K562 (cell line): ENCODE measurements around the gene GRB10. TPM values are rescaled to one million over a fixed set of nuclear protein-coding genes. Genes with fewer than 3 reads are reported as not detected.

Experiments
- BCL6 ChIP-seq: fragments of 250-450 bp; sonication (Bioruptor Pico); IDR thresholded peaks from 2 replicates; pipeline ENCODE4 v1.4.0; 2020
- CREBBP ChIP-seq: IDR thresholded peaks from one replicate; pipeline ENCODE4 v1.6.1; 2012; ENCODE audit warnings: low read depth, mild to moderate bottlenecking, control low read depth, inconsistent platforms, low read length
- ETV1 ChIP-seq: fragments of 450-650 bp; conservative IDR thresholded peaks from 2 replicates; pipeline ENCODE4 v1.6.1; 2016; ENCODE audit warnings: missing genetic modification characterization, control low read depth, low read depth, missing compliant biosample characterization
- HMG20B ChIP-seq: fragments of 250-450 bp; sonication (Bioruptor Pico); IDR thresholded peaks from 2 replicates; pipeline ENCODE4 v1.5.0; 2021; ENCODE audit warnings: mild to moderate bottlenecking
- MEF2D ChIP-seq: conservative IDR thresholded peaks from 2 replicates; pipeline ENCODE4 v1.6.1; 2016; ENCODE audit warnings: low read depth, missing genetic modification characterization, missing compliant biosample characterization
- MEIS2 ChIP-seq: fragments of 450-650 bp; IDR thresholded peaks from 2 replicates; pipeline ENCODE4 v1.6.1; 2014; ENCODE audit warnings: mild to moderate bottlenecking; ENCODE audit not compliant: partially characterized antibody
- SMAD3 ChIP-seq: fragments of 450-650 bp; formaldehyde crosslinking; conservative IDR thresholded peaks from 2 replicates; pipeline ENCODE4 v1.4.0; 2020; ENCODE audit warnings: mild to moderate bottlenecking
- SNIP1 ChIP-seq: fragments of 450-650 bp; IDR thresholded peaks from 2 replicates; pipeline ENCODE4 v1.7.1; 2017; ENCODE audit warnings: low read depth, mild to moderate bottlenecking
- SNRNP70 ChIP-seq: fragments of 200-400 bp; formaldehyde crosslinking; optimal IDR thresholded peaks from 2 replicates; pipeline ENCODE3; 2017; ENCODE audit warnings: low read depth, low read length
- TAF7 ChIP-seq: fragments of 450-650 bp; IDR thresholded peaks from 2 replicates; pipeline ENCODE4 v1.6.1; 2016; ENCODE audit warnings: missing genetic modification characterization, missing compliant biosample characterization
- ZKSCAN3 ChIP-seq: fragments of 250-450 bp; sonication (Bioruptor Pico); IDR thresholded peaks from 2 replicates; pipeline ENCODE4 v1.4.0; 2020
- ZNF263 ChIP-seq: sonication (generic); formaldehyde crosslinking; IDR thresholded peaks from 2 replicates; pipeline ENCODE4 v1.8.0; 2022; ENCODE audit warnings: mild to moderate bottlenecking, missing genetic modification reagents, borderline replicate concordance
- ZNF354B ChIP-seq: fragments of 250-450 bp; sonication (Bioruptor Pico); IDR thresholded peaks from 2 replicates; pipeline ENCODE4 v1.4.0; 2020
- ZNF384 ChIP-seq: IDR thresholded peaks from 2 replicates; pipeline ENCODE4 v1.6.1; 2012; ENCODE audit warnings: low read depth, low read length, improper control_type of control experiment
- ZNF668 ChIP-seq: fragments of 250-450 bp; sonication (Bioruptor Pico); IDR thresholded peaks from 2 replicates; pipeline ENCODE4 v1.8.0; 2022; ENCODE audit warnings: mild to moderate bottlenecking, inconsistent platforms
- polyA plus RNA-seq, 8 experiments: library from polyadenylated mRNA; depleted of rRNA in 4 of 8; stranded (reverse) in 5 of 8; unstranded in 3 of 8; fragments of >200 nt; fragmentation: Nextera tagmentation in 2 of 8; fragmentation: Illumina TruSeq in 1 of 8; extraction: Ambion mirVana in 2 of 8; extraction: Trizol in 1 of 8; gene quantifications; 2 replicates each; pipeline versions ENCODE4 v1.2.1 to v1.2.3, GENCODE V29; 2011 to 2014; ENCODE audit warnings: inconsistent platforms in 1 of 8, missing spikeins in 1 of 8
- total RNA-seq, 7 experiments: library from RNA; depleted of rRNA in 6 of 7; stranded (reverse); fragments of >200 nt in 6 of 7; fragmentation: Illumina TruSeq in 2 of 7; extraction: Trizol in 2 of 7; gene quantifications; 2 replicates each; pipeline versions ENCODE4 v1.2.1 to v1.2.3, GENCODE V29; 2011 to 2021; ENCODE audit warnings: low replicate concordance in 1 of 7
- TF ChIP-seq, protein P1 (sequence below), 2 experiments: fragments of 450-650 bp in 1 of 2; sonication (generic) in 1 of 2; formaldehyde crosslinking in 1 of 2; IDR thresholded peaks in 1 of 2; conservative IDR thresholded peaks in 1 of 2; 2 replicates each; pipeline versions ENCODE4 v1.6.1 to v1.8.1; 2016 to 2023; ENCODE audit warnings: mild to moderate bottlenecking in 2 of 2, moderate library complexity in 2 of 2, inconsistent platforms in 1 of 2, missing genetic modification reagents in 1 of 2
- TF ChIP-seq, protein P2 (sequence below): fragments of 450-650 bp; formaldehyde crosslinking; IDR thresholded peaks from 2 replicates; pipeline ENCODE4 v1.4.0; 2020; ENCODE audit warnings: mild to moderate bottlenecking, mixed read lengths
- TF ChIP-seq, protein P3 (sequence below): sonication (generic); formaldehyde crosslinking; IDR thresholded peaks from 2 replicates; pipeline ENCODE4 v1.8.0; 2023; ENCODE audit warnings: missing genetic modification reagents, mild to moderate bottlenecking, borderline replicate concordance
- TF ChIP-seq, protein P4 (sequence below): sonication (generic); formaldehyde crosslinking; IDR thresholded peaks from 2 replicates; pipeline ENCODE4 v1.8.0; 2023; ENCODE audit warnings: mild to moderate bottlenecking, missing genetic modification reagents

GRB10 gene
- total and polyA plus RNA-seq, 9 of the 15 experiments (the other 6 are each of a cell fraction or from before 2014, with no cell fraction given) = 8.9 to 88.5 (median 40.7) TPM

DNA sequence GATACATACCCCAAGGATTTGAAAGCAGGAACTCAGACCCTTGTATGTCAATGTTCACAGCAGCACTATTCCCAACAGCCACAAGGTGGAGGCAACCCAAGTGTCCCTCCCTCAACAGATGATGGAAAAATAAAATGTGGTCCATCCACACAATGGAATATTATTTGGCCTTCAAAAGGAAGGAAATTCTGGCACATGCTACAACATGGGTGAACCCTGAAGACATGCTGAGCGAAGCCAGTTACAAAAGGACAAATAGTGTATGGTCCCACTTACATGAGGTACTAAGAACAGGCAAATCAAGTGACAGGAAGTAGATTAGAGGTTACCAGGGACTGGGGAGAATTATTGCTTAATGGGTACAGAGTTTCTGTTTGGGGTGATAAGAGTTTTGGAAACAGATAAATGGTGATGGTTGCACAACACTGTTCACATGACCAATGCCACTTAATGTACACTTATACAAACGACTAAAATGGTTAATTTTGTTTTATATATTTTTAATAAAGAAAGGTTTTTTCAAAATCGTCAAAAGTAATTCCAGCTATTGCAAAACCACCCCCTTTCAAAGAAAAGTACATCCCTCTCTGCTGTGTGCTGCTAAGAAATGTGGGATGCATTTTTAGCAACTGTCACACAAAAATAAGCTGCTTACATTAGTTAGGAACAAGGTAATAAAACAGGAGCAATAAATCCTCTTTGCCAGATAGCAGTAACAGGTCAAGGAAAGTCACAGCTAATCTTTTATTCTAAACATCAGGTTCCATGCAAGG, 85.7 kb downstream of the GRB10 start (continued):
- TF ChIP-seq, protein P1, sequence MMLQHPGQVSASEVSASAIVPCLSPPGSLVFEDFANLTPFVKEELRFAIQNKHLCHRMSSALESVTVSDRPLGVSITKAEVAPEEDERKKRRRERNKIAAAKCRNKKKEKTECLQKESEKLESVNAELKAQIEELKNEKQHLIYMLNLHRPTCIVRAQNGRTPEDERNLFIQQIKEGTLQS (IDR thresholded peaks at IDR 0.05) = peak; percentile 37; the same call in 1 of the 2 replicates
- TF ChIP-seq, protein P1 (CRISPR knock-in tag; conservative IDR thresholded peaks at IDR 0.05) = no peak
- TF ChIP-seq MEF2D (tag) (no peak), SNIP1 (no peak), ZNF354B (no peak), BCL6 (CRISPR knock-in tag) (no peak), ZNF263 (CRISPR knock-in tag) (no peak), HMG20B (no peak), SNRNP70 (no peak), TAF7 (no peak), SMAD3 (CRISPR knock-in tag) (0 out of 2 replicates have a peak, but pooled peaks have one; percentile 68), ZNF668 (no peak), MEIS2 (peak; percentile 39), CREBBP (no peak), ETV1 (tag) (peak; percentile 82), ZKSCAN3 (CRISPR knock-in tag) (no peak), ZNF384 (no peak)
- TF ChIP-seq, protein P2, sequence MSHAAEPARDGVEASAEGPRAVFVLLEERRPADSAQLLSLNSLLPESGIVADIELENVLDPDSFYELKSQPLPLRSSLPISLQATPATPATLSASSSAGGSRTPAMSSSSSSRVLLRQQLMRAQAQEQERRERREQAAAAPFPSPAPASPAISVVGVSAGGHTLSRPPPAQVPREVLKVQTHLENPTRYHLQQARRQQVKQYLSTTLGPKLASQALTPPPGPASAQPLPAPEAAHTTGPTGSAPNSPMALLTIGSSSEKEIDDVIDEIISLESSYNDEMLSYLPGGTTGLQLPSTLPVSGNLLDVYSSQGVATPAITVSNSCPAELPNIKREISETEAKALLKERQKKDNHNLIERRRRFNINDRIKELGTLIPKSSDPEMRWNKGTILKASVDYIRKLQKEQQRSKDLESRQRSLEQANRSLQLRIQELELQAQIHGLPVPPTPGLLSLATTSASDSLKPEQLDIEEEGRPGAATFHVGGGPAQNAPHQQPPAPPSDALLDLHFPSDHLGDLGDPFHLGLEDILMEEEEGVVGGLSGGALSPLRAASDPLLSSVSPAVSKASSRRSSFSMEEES (CRISPR knock-in tag) = peak; percentile 1; the same call in 1 of the 2 replicates
- TF ChIP-seq, protein P3, sequence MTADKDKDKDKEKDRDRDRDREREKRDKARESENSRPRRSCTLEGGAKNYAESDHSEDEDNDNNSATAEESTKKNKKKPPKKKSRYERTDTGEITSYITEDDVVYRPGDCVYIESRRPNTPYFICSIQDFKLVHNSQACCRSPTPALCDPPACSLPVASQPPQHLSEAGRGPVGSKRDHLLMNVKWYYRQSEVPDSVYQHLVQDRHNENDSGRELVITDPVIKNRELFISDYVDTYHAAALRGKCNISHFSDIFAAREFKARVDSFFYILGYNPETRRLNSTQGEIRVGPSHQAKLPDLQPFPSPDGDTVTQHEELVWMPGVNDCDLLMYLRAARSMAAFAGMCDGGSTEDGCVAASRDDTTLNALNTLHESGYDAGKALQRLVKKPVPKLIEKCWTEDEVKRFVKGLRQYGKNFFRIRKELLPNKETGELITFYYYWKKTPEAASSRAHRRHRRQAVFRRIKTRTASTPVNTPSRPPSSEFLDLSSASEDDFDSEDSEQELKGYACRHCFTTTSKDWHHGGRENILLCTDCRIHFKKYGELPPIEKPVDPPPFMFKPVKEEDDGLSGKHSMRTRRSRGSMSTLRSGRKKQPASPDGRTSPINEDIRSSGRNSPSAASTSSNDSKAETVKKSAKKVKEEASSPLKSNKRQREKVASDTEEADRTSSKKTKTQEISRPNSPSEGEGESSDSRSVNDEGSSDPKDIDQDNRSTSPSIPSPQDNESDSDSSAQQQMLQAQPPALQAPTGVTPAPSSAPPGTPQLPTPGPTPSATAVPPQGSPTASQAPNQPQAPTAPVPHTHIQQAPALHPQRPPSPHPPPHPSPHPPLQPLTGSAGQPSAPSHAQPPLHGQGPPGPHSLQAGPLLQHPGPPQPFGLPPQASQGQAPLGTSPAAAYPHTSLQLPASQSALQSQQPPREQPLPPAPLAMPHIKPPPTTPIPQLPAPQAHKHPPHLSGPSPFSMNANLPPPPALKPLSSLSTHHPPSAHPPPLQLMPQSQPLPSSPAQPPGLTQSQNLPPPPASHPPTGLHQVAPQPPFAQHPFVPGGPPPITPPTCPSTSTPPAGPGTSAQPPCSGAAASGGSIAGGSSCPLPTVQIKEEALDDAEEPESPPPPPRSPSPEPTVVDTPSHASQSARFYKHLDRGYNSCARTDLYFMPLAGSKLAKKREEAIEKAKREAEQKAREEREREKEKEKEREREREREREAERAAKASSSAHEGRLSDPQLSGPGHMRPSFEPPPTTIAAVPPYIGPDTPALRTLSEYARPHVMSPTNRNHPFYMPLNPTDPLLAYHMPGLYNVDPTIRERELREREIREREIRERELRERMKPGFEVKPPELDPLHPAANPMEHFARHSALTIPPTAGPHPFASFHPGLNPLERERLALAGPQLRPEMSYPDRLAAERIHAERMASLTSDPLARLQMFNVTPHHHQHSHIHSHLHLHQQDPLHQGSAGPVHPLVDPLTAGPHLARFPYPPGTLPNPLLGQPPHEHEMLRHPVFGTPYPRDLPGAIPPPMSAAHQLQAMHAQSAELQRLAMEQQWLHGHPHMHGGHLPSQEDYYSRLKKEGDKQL = no peak
- TF ChIP-seq, protein P4, sequence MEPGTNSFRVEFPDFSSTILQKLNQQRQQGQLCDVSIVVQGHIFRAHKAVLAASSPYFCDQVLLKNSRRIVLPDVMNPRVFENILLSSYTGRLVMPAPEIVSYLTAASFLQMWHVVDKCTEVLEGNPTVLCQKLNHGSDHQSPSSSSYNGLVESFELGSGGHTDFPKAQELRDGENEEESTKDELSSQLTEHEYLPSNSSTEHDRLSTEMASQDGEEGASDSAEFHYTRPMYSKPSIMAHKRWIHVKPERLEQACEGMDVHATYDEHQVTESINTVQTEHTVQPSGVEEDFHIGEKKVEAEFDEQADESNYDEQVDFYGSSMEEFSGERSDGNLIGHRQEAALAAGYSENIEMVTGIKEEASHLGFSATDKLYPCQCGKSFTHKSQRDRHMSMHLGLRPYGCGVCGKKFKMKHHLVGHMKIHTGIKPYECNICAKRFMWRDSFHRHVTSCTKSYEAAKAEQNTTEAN (CRISPR knock-in tag) = no peak
